NB4 (cell line): ENCODE results near the gene ADAM12.

ENCODE experiments used
- DNase-seq: peaks from one replicate; pipeline ENCODE4 v3.0.0; 2010; ENCODE audit warnings: low read depth
- H3K4me3 ChIP-seq: one replicate; pipeline ENCODE4 v1.5.1; 2011; ENCODE audit warnings: mild to moderate bottlenecking, low read depth, low read length, moderate library complexity
- MYC ChIP-seq: IDR thresholded peaks from 2 replicates; pipeline ENCODE4 v1.6.1; 2011; ENCODE audit warnings: low read depth, low read length
- POLR2A ChIP-seq: IDR thresholded peaks from 2 replicates; pipeline ENCODE4 v1.6.1; 2011; ENCODE audit warnings: mild to moderate bottlenecking; ENCODE audit not compliant: insufficient read length; ENCODE audit errors: extremely low read depth
- TF ChIP-seq, protein P1 (sequence below): IDR thresholded peaks from one replicate; pipeline ENCODE4 v1.5.1; 2012; ENCODE audit warnings: low read depth, low read length
- TF ChIP-seq, protein P2 (sequence below): IDR thresholded peaks from 2 replicates; pipeline ENCODE4 v1.6.1; 2011; ENCODE audit warnings: low read depth, low read length

Gene ADAM12

GRCh38 chr10:126110489-126111180 is 277.6 kb downstream of the ADAM12 start:
- DNase-seq, result peak; percentile 39
- H3K4me3 ChIP-seq, result no peak overlapping the region
- no peak for TF ChIP-seq POLR2A
- TF ChIP-seq, protein P1, sequence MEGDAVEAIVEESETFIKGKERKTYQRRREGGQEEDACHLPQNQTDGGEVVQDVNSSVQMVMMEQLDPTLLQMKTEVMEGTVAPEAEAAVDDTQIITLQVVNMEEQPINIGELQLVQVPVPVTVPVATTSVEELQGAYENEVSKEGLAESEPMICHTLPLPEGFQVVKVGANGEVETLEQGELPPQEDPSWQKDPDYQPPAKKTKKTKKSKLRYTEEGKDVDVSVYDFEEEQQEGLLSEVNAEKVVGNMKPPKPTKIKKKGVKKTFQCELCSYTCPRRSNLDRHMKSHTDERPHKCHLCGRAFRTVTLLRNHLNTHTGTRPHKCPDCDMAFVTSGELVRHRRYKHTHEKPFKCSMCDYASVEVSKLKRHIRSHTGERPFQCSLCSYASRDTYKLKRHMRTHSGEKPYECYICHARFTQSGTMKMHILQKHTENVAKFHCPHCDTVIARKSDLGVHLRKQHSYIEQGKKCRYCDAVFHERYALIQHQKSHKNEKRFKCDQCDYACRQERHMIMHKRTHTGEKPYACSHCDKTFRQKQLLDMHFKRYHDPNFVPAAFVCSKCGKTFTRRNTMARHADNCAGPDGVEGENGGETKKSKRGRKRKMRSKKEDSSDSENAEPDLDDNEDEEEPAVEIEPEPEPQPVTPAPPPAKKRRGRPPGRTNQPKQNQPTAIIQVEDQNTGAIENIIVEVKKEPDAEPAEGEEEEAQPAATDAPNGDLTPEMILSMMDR, result no peak
- no peak for TF ChIP-seq MYC
- TF ChIP-seq, protein P2, sequence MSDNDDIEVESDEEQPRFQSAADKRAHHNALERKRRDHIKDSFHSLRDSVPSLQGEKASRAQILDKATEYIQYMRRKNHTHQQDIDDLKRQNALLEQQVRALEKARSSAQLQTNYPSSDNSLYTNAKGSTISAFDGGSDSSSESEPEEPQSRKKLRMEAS, result no peak

GRCh38 chr10:126109893-126110292 is 278.4 kb downstream of the ADAM12 start:
- DNase-seq, result no peak
- H3K4me3 ChIP-seq, result no peak overlapping the region

DNA sequence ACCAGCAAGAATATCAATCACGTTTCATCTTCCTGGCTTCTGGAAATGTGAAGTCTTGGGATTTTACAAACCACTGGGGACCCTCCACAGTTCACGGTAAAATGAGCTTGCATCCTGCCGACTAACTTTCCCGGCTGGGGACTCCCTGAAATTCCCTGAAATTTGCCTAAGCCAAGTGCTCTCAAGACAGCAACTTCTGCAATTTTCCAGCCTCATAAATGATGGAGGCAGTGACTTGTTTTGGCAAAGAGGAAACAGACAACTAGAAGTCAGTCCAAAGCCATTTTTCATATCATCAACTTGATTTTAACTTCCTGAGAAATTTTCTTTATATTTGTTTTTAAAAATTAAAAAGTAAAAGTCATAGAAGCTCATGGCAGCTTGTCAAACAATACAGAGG is 279.6 kb downstream of the ADAM12 start:
- DNase-seq, result no peak
- H3K4me3 ChIP-seq, result no peak overlapping the region
- TF ChIP-seq, protein P1, result no peak
- TF ChIP-seq, protein P2, result no peak
- TF ChIP-seq POLR2A, result no peak
- TF ChIP-seq MYC, result no peak

More at GRCh38 chr10:126109893-126110292, 278.4 kb downstream of the ADAM12 start:
- no peak for TF ChIP-seq MYC
- TF ChIP-seq, protein P1, result no peak

DNA sequence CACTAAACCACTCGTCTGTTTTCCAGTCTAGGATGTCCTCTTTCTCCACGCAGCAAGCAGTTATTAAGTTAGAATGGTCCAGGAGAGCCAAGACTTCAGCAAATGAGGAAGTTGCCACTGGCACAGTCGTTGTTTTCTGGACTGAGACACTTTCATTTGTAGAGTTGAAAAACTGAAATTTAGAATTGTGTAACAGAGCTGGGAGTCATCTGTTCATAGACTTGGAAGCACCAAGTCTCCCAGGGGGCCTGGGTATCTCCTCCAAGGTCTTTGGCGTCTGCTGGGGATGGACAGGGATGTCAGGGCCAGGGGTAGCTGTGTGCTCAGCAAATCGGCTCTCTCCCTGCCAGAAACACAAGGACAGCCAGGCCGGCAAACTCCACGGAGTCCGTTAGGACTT is 283.5 kb downstream of the ADAM12 start:
- peak; percentile 68 for DNase-seq
- TF ChIP-seq MYC, result no peak
- TF ChIP-seq, protein P1, result no peak
- TF ChIP-seq, protein P2, result no peak
- TF ChIP-seq POLR2A, result no peak

DNA sequence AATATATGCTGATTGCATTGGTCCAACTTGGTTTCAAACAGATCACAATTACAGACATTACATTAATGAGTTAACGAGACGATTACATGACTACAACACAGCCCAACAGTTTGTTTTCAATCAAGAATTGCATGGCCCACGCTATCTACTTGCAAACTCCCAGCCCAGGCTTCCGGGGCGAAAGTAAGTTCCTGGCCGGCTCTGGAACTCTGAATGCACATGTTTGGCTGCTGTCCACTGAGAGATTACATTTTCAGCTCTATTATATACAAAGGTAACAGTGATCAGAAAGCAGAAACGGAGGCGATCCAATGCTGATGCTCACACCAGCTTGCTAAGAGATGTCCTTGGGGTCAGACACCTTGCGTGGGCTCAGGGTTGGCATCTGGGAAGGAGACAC is 285.6 kb downstream of the ADAM12 start:
- no peak for DNase-seq
- TF ChIP-seq POLR2A (no peak), MYC (no peak)
- TF ChIP-seq, protein P2, result no peak
- TF ChIP-seq, protein P1, result no peak
- H3K4me3 ChIP-seq, result no peak overlapping the region

More for the DNA sequence above, 283.5 kb downstream of the ADAM12 start:
- no peak overlapping the region for H3K4me3 ChIP-seq
